NCI-H146 treated with DMSO at 0.1 percent for 48 hours (cell line): ENCODE data around the gene NUP210L.

Source experiments
- DNase-seq: peaks from one replicate; lab custom pipeline; 2025; ENCODE audit not compliant: unreplicated experiment; lab: John Stamatoyannopoulos, UW

Gene NUP210L

GRCh38 chr1:153968000-153968363 lies 186.9 kb downstream of the NUP210L start:
- peak; percentile 45 for DNase-seq

- DNase-seq, result peak; percentile 96
These were observed 187.5 kb downstream of the NUP210L start, which contains the start of gene CREB3L4 for GRCh38 chr1:153967107-153967999. CREB3L4 (plus strand) TSS chr1:153967902; CDS start chr1:153968526, 624 bp downstream.

GRCh38 chr1:153963850-153964331 lies 191.0 kb downstream of the NUP210L start:
- peak; percentile 42 for DNase-seq

GRCh38 chr1:153963030-153963849 lies 191.6 kb downstream of the NUP210L start, which contains the start of gene SLC39A1:
SLC39A1 (minus strand) TSS chr1:153963537; CDS start chr1:153962715, 822 bp downstream.
- DNase-seq, result peak; percentile 92

- DNase-seq, result no peak
These were observed 192.5 kb downstream of the NUP210L start for GRCh38 chr1:153962088-153963029.

- no peak for DNase-seq
These were observed 193.5 kb downstream of the NUP210L start for GRCh38 chr1:153961421-153961820.

GRCh38 chr1:153960206-153960605 lies 194.7 kb downstream of the NUP210L start:
- DNase-seq, result no peak

GRCh38 chr1:153959454-153959853 lies 195.4 kb downstream of the NUP210L start:
- DNase-seq, result no peak

GRCh38 chr1:153958961-153959260 lies 196.0 kb downstream of the NUP210L start:
- no peak for DNase-seq

GRCh38 chr1:153958111-153958960 lies 196.5 kb downstream of the NUP210L start, which contains the start of gene CRTC2:
CRTC2 (minus strand) TSS chr1:153958612; CDS start chr1:153958497, 115 bp downstream.
- peak; percentile 99 for DNase-seq

GRCh38 chr1:153957744-153958110 lies 197.1 kb downstream of the NUP210L start:
- DNase-seq, result no peak

GRCh38 chr1:153956997-153957715 lies 197.7 kb downstream of the NUP210L start:
- DNase-seq, result no peak

- no peak for DNase-seq
These were observed 200.0 kb downstream of the NUP210L start for GRCh38 chr1:153954826-153955225.

GRCh38 chr1:153953859-153954365 lies 201.0 kb downstream of the NUP210L start:
- no peak for DNase-seq

GRCh38 chr1:153951801-153952200 lies 203.1 kb downstream of the NUP210L start:
- no peak for DNase-seq

GRCh38 chr1:153951183-153951582 lies 203.7 kb downstream of the NUP210L start:
- no peak for DNase-seq

GRCh38 chr1:153946622-153947241 lies 208.1 kb downstream of the NUP210L start, which contains the start of gene DENND4B:
DENND4B (minus strand) TSS chr1:153946718; CDS start chr1:153944374, 2,344 bp downstream.
- DNase-seq, result peak; percentile 43
